HG03342 (cell line): ENCODE data around the gene LGALS8.
"Not testable (repeated sequence)": the region's sequence is repeated elsewhere in the genome, so short reads cannot be mapped to it uniquely, and the experiment has no call there.

Experiments used
- ATAC-seq: cut with Tn5 transposase; IDR thresholded peaks from one replicate; pipeline ENCODE4 v1.9.1; 2021; ENCODE audit warnings: mild to moderate bottlenecking, moderate library complexity; ENCODE audit not compliant: unreplicated experiment

The LGALS8 gene

DNA sequence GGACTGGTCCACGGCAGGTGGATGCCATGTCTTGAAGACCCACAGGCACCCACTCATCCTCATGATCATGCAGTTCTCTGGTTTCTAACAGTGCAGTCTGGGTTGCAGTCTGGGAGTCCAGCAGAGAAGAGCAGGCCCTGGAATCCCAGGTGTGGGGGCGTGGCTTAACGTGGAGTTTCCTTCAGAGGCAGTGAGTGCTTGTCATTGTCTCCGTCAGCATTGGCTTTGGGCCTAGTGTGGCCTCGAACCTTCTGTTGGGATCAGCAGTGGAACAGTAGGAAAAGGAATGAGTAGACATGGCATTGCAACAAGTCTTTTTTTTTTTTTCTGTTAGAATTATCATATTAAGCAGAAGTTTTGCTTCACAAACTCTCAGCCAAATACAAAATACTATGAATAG is 12.8 kb downstream of the LGALS8 start:
- ATAC-seq, result no peak

DNA sequence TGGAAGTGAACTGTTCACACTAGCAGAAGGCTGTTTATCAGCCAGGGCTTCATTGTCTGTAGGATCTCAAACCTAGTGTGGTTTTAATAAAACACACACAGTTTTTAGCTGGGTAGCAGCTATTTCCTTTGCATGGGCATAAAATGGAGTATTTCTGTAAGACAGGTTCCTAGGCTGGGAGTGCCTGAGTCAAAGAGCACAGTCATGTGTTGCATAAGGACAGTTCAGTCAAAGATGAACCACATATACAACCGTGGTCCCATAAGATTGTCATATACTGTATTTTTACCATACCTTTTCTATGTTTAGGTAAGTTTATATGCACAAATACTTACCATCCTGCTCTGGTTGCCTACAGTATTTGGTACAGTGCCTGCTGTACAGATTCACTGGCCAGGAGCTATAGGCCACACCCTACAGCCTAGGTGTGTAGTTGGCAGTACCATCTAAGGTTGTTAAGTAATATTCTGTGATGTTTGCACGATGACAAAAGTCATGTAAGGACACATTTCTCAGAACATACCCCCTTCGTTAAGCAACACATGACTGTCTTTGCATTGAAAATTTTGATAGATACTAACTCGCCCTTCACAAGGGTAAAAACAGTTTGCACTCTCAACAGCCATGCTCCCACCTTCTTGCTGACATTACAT is 17.2 kb downstream of the LGALS8 start:
- no peak for ATAC-seq

DNA sequence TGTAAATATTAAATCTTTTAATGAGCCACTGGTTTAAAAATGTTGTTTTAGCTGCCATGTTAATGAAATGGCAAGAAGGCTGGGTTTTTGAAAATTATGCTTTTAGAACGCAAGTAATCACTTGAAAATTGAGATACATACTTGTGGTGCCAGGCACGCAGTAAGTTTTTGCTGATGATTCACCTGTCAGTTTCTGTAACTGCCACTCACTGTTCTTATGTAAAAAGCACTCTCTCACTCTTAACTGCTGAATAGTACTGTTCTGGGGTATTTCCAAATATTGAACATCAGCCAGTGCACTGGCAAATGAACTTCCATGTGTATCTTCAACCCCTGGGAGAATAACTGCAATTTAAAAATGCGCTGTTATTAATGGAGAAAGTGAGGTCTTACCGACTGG is 17.9 kb downstream of the LGALS8 start:
- ATAC-seq, result no peak

DNA sequence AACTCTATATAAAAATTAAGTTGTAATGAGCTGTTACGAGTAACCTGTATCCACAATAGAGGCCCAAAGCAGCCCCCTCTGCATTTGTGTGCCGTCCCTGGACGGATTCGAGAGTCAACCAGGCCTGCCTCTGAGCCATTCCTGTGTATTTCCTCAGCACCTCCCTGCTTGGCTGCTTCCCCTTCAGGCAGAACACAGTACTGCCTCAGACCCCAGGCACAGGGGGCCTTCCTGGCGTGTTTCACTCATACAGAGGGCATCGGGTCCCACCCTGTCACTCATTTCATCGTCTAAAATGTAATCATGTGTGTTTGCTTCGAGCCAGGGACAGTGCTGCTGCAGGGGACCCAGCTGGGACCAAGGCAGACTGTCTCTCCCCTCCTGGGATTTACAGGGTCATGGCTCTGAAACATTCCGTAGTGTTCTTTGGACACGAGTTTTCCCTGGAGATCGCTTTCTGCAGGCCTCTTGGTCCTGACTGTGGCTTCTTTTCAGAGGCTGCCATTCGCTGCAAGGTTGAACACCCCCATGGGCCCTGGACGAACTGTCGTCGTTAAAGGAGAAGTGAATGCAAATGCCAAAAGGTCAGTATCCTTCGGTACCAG is 19.4 kb downstream of the LGALS8 start:
- no peak for ATAC-seq

DNA sequence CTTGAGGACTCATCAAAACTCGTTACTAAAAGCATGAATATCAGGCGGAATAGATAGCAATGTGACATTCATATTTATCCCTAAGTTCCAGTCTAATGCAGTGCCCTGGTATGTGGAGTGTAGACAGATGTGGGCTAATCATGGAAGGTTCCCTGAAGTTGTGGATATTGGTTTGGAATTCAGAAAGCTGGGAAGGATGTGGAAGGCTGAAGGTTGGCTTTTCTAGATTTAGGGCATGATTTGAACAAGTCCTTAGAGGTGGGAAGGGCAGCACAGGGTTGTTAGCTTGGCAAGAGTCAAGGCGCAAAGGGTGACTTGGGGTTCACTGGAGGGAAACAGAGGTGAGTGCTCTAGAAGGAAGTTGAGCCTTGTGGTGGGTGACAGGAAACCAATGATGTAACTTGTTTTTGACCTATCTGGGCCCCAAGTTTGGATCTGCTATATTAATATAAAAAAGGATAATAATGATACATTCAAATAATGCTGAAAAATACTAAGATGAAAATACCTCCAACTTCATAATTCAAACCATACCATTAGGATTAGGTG is 21.9 kb downstream of the LGALS8 start:
- ATAC-seq, result no peak

DNA sequence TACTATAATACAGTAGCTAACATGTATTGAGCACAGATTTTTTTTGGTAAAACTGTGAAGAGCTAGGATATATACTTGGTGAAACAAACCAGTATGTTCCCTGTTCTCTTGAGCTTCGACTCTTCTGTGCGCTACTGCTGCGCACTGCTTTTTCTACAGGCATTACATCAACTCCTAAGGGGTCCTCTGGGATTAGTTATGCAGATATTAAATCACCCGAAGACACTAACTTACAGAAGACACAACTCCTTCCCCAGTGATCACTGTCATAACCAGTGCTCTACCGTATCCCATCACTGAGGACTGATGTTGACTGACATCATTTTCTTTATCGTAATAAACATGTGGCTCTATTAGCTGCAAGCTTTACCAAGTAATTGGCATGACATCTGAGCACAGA is 24.7 kb downstream of the LGALS8 start:
- ATAC-seq, result no peak

DNA sequence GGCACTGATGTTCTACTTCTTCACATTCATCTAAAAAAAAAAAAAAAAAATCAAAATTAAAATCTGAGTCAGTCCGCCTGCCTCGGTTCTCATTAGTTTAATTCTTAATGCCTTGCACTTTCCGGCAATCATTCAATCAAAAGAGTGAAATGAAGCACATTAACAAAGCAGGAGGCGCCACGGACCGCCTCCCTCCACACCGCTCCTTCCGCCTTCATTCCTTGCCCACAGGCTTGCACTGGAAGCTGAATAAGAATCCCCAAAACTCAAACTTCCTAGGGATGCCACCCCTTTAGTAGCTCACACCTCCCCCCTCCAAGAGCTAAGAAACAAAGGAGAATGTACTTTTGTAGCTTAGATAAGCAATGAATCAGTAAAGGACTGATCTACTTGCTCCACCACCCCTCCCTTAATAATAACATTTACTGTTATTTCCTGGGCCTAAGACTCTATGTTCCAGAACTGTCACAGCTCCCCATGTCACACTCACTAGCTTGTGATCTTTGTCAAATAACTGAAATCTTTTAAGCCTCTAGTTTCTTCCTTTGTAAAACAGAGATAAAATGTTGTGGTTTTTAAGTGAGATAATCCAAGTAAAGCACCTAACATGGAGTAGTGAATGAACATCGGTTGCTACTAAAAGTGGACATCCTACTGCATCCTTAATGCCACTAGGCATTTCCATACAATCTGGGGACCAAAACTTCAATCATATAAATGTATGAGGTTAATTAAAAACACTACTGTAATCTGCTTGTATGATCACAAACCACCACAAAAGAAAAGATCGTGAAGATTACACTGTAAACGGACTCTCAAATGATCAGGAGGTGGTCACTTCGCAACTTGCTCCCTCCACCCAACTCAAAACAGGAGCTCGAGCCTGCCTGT is 27.4 kb downstream of the LGALS8 start:
- ATAC-seq, result no peak

DNA sequence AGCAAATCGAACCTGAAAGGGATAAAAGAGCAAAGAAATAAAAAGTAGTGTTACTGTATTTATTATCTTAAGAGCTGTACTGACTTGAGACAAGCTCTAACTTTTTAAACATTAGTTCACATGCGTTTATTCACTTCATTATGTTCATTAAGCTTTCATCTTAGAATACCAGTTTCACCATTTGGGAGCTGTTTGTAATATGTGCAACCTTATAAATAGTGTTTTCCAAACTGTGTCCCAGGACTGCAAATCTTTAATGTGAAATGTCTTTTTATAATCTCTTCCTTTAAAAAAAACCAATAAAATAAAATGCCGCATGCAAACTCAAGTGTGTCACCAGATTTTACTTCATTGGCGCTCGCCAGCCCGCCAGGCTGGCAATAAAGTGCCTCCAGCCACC is 28.3 kb downstream of the LGALS8 start:
- no peak for ATAC-seq

DNA sequence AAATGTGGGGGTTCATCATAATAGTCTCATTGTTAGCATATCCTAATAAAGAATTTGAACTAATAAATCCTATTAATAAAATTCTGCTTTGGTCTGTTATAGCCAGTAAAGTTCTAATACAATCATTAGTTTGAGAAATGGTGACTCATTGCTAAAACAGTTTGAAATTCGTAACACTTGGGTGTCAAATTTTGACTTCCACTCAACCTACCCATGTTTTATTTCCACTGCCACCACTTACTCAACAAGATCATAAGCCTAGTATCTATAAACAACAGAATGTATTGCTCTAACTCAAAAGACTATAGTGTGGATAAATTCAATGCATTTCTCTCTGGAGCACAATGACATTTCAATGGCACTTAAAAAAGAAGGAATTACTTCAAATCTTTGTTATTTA is 29.1 kb downstream of the LGALS8 start:
- no peak for ATAC-seq

DNA sequence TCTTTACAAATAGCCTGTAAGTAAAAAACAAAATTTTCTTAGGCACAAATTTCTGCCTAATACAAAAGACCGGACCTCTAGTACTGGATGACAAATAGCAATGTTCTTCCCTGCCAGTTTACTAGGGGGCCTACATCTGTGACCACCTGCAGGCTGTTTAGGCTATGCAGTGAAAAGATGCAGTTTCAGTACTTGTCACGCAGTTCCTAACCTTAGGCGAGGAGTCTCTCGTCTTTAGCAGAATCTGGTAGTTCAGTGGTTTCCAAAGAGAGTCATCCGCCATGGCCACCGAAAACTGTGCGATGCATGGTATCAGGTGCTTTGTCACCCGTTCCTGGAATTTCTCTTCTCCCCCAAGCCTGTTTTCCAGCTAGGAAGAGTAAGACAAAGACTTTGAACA is 29.6 kb downstream of the LGALS8 start:
- no peak for ATAC-seq

DNA sequence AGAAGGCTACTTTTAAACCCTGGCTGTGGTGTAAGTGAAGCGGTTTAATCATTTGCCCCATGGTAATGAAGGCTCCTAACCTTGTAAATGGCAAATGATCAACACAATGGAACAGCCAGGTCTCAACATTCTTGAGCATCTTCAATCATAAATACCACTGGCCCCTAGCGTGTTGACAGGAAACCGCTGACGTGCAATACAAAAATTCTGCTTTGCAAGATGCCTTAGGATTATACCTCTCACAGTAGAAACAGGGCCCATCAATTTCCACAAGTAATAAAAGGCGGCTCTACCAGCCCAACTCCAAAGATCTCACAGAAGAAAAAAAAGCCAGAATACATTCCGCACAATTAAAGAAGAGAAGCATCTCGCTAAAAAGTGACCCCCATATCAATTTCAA is 32.8 kb downstream of the LGALS8 start:
- ATAC-seq, result no peak

DNA sequence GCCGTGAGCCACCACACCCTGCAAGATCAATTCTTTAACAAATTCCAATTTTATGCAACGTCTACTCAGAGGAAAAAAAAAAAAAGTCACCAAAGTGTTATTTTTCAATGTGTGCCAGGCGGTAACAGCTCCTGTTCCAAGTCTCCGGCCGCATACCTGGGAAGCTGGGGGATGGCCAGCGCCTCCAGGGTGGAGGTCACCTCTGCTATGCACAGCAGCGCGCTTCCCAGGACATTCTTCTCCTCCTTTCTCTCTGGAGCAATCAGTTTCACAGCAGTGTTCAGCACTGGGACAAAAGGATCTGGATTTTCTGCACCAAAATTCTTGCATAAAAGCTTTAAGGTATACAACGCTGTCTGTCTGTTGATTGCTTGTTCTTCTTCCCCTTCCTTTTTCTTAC is 34.3 kb downstream of the LGALS8 start:
- ATAC-seq, result no peak

DNA sequence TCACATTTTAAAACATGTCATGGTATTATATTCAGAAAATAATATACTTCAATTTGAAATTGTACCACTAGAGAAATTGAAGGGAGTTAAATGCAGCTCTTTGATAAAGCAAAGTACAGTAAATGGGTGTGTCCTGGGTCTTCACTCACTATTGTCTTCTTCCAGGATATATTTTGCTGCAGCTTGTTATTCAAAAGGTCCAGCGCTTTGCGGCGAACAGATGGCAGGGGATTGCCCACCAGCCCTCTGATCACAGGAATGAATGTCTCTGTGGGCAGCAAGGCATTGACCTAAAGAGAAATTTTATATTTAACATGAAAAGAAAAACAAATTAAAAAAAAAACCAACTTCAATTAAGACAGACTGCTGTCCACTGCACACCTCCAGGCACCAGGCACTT is 35.1 kb downstream of the LGALS8 start:
- no peak for ATAC-seq

DNA sequence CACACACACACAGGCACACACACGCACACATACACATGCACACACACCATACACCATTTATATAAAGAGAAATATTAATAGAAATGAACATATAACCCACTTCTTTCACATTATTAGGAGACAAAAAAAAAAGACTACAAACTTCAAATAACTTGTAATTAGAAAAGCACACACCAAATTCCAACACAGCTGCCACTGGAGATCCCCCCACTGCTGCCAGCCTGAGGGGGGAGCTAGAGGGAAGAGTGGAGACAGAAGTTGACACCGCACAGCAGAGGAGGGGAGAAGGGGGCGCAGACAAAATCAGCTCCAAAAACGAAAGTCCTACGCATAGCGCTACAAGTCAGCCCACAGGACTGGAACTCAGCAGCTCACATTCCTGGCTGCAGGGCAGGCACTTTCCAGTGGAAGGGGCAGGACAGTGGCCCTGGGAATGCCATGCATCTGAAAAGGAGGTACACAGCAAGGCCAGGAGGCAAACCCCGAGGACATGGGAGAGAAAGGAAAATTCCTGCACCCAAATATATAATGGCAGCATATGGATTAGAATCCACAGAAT is 36.5 kb downstream of the LGALS8 start:
- ATAC-seq, result no peak

DNA sequence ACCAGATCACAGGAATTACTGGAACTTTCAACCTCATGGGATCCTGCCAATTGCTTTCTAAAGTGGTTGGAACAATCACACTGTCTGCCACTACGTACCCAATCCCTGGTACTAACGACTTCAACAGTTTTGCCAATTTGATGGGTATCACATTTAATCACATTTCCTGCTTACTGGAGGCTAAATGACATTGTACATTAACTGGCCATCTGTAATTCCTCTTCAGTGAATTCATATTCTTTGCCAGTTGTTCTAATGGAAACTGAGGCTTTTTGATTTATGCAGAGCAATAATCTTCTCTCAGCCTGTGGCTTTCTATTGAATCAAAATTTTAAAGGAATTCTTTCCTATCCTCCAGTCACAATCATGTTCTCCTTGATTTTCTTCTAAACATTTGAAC is 38.2 kb downstream of the LGALS8 start:
- no peak for ATAC-seq

DNA sequence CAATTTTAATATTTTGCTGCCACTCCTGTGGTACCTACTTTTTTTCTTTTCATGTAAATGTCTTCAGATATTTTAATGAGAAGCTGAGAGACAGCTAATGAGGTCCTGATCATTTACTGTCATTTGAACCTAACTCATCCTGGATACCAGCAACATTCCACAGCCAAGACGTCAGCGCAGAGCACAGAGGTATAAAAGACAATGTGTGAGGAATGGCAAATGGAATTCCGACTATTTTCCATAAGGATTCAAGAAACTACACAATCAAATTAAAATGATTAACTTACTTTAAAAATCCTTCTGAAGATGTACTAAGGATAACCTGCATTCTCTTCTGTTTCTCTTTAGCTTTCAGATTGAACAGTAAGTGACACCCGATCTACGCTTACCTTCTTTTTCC is 41.7 kb downstream of the LGALS8 start:
- ATAC-seq, result no peak

DNA sequence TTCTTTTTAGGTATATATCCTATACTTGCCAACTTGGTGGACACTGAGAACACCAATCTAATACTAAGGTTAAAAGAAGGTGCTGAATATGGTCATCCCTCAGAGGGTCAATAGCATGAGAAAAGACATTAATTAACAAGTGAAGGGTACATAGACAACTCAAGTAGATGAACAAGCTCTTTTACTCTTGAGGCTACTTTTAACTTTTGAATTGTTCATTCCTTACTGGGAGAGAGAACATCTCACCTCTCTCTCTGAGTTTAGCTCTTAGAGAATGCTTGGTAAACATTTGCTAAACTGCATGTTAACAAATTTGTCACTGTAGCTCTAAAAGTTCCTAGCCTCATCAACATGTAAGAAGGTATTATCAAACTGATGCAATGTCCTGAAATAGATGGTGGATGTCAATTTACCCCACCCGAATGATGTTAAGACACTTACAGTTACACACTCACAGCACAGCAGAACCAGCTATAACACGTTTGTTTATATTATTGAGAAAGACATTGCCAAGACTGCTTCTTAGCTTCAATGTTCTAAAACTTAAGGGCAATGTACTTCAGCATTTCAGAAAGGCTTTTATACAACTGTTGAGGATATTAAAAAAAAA is 44.6 kb downstream of the LGALS8 start:
- ATAC-seq, result no peak

DNA sequence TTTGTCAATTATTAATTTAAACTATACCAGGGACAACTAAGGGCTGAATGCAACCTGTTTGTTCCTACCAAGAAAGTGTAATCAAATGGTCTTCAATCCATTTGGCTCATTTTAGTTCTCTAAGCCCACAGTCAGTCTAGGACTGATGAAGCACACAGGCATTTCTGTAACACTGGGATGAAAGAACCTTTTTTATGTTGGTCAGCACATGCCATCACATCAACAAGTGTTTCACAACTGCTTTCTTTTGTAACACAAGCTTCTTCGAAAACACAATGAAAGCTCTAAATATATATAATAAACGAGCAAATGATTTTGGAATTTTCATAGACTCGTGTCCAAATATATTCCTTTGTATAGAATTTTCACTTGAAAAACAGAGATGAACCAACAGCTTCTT is 51.7 kb downstream of the LGALS8 start:
- no peak for ATAC-seq

DNA sequence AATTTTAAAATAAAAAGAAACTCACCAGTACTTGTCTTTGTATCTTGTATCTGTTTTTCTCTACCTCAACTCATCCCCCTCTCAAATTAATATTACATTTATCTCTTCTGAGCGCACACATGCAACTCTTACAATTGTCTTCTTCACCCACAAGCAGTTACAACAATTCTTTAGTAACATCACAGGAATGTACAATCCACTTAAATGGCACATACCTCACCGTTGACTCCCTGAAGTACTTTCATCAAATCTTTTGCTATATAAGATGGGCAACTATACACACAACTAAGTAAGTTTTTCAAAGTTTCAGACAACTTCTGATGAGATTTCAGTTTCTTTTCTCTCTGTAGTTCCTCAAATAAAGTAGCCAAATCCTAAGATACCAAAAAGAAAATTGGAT is 52.2 kb downstream of the LGALS8 start:
- no peak for ATAC-seq

DNA sequence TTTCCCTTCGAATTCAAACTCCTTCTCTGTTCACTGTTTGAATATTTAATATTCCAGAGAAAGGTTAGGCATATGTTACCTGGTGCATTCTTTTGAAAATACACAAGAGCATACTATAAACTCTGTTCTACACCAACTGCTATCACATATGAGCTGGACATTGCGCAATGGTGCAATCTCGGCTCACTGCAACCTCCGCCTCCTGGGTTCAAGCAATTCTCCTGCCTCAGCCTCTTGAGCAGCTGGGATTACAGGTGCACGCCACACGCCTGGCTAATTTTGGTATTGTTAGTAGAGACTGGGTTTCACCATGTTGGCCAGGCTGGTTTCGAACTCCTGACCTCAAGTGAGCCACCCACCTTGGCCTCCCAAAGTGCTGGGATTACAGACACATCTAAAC is 53.3 kb downstream of the LGALS8 start:
- not testable (repeated sequence) for ATAC-seq

DNA sequence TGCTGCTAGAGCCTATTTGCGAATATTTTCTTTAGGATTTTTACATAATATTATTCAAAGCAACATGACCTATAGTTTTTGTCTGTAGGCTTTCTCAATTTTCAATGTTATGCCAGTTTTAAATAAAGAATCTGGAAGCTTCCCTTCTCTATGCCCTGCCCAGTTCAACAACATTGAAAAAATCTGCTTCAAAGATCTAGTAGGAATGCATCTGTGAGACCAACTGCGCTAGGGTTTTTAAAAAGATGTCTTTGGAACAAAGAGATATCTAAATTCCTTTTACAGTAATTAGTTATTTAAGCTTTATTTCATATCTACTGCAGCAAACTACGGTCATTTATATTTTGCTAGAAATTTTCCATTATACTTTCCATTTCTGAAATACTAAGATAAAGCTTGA is 54.9 kb downstream of the LGALS8 start:
- no peak for ATAC-seq
